ENCODE measurements around the gene POTEB3. TPM values are rescaled to one million over a fixed set of nuclear protein-coding genes. Genes with fewer than 3 reads are reported as not detected.
"Not testable (repeated sequence)": the region's sequence is repeated elsewhere in the genome, so short reads cannot be mapped to it uniquely, and the experiment has no call there.

The POTEB3 gene
- total RNA-seq (2011; cell fraction: chromatin; rRNA removed; ENCODE audit: low replicate concordance): not detected in 2 replicates
- not detected in 2 replicates for total RNA-seq (2011; cell fraction: nucleolus; rRNA removed)
- not detected in 2 replicates for total RNA-seq (2011; cell fraction: nucleoplasm; rRNA removed)
- total RNA-seq (2014; rRNA removed) (not detected in 2 replicates), total RNA-seq (2014; rRNA removed; fragmentation: Illumina TruSeq; extraction: Trizol) (not detected in 2 replicates), total RNA-seq (2015; rRNA removed; fragmentation: Illumina TruSeq; extraction: Trizol) (not detected in 2 replicates), total RNA-seq (2021) (not detected in 2 replicates), polyA plus RNA-seq (2011; rRNA removed) (not detected in 2 replicates), polyA plus RNA-seq (2014; fragmentation: Illumina TruSeq; extraction: Trizol) (not detected in 2 replicates), polyA plus RNA-seq (2014; fragmentation: Nextera tagmentation; extraction: Ambion mirVana) (not detected), polyA plus RNA-seq (2014; rRNA removed) (not detected in 2 replicates), polyA minus RNA-seq (2011; rRNA and poly(A)+ RNA removed) (not detected in 2 replicates), Bru-seq, nascent RNA (not detected), BruChase-seq, experiment 1, labeled RNA remaining after a 2-hour chase (not detected), BruChase-seq, experiment 2, labeled RNA remaining after a 6-hour chase (not detected)
- not detected in 2 replicates for polyA plus RNA-seq (2011; cell fraction: cytosol; rRNA removed)
- not detected in 2 replicates for polyA plus RNA-seq (2011; cell fraction: nucleus; rRNA removed)
- polyA plus RNA-seq (2012): not detected in 2 replicates
- not detected in 2 replicates for polyA minus RNA-seq (2011; cell fraction: cytosol; rRNA and poly(A)+ RNA removed)
- polyA minus RNA-seq (2011; cell fraction: nucleus; rRNA and poly(A)+ RNA removed): not detected in 2 replicates
- long read RNA-seq, experiment 1: 0 reads
- long read RNA-seq, experiment 2: 0 reads
- long read RNA-seq, experiment 3: 0 reads

GRCh38 chr15:21440399-21440798 lies at the start of gene POTEB3:
POTEB3 (minus strand) TSS chr15:21440499; CDS start chr15:21440011, 488 bp downstream.
- H3K9me1 ChIP-seq (ENCODE audit: control insufficient read depth, insufficient read depth, low read length); H3K27ac ChIP-seq (ENCODE audit: extremely low read depth, low read depth, low read length); H3K27me3 ChIP-seq (ENCODE audit: control insufficient read depth in 2 of 2, insufficient read depth in 2 of 2, low read length in 2 of 2); CTCF ChIA-PET (ENCODE audit: low intra/inter-chr PET ratio); H3K4me3 ChIP-seq; ATAC-seq; POLR2A ChIA-PET; H3K79me2 ChIP-seq (ENCODE audit: control insufficient read depth, insufficient read depth, low read length); H3K9me3 ChIP-seq (replicated peaks; ENCODE audit: control insufficient read depth, insufficient read depth, low read depth, low read length); intact Hi-C loops (cut with micrococcal nuclease); in situ Hi-C loops (cut with MboI); DNase-seq (ENCODE audit: extremely low read depth in 1 of 4, low spot score in 3 of 4); FAIRE-seq; H3K4me1 ChIP-seq (replicated peaks in 1 of 2; ENCODE audit: control insufficient read depth in 2 of 2, insufficient read depth in 2 of 2, low read length in 2 of 2); H2AFZ ChIP-seq (ENCODE audit: low read depth, low read length); H3K36me3 ChIP-seq (ENCODE audit: control insufficient read depth, insufficient read depth, low read length); H3K9ac ChIP-seq (ENCODE audit: insufficient read depth in 1 of 2, low read depth in 2 of 2, low read length in 2 of 2); BruUV-seq (replicated peaks); H4K20me1 ChIP-seq (replicated peaks; ENCODE audit: control insufficient read depth, insufficient read depth, low read length); H3K4me2 ChIP-seq (ENCODE audit: insufficient read depth, low read length): not testable (repeated sequence)
- WGBS (ENCODE audit: insufficient coverage, low coverage, missing lambda C conversion rate): no CpG with 5 or more reads among the region's 35 CpGs

- H3K4me2 ChIP-seq (ENCODE audit: insufficient read depth, low read length); ATAC-seq; H3K27me3 ChIP-seq (ENCODE audit: control insufficient read depth in 2 of 2, insufficient read depth in 2 of 2, low read length in 2 of 2); H3K9me1 ChIP-seq (ENCODE audit: control insufficient read depth, insufficient read depth, low read length); BruUV-seq (replicated peaks); H3K79me2 ChIP-seq (ENCODE audit: control insufficient read depth, insufficient read depth, low read length); H3K9me3 ChIP-seq (replicated peaks; ENCODE audit: control insufficient read depth, insufficient read depth, low read depth, low read length); CTCF ChIA-PET (ENCODE audit: low intra/inter-chr PET ratio); DNase-seq (ENCODE audit: extremely low read depth in 1 of 4, low spot score in 3 of 4); FAIRE-seq; H3K9ac ChIP-seq (ENCODE audit: insufficient read depth in 1 of 2, low read depth in 2 of 2, low read length in 2 of 2); in situ Hi-C loops (cut with MboI); H3K4me3 ChIP-seq; intact Hi-C loops (cut with micrococcal nuclease); H4K20me1 ChIP-seq (replicated peaks; ENCODE audit: control insufficient read depth, insufficient read depth, low read length); H3K4me1 ChIP-seq (replicated peaks in 1 of 2; ENCODE audit: control insufficient read depth in 2 of 2, insufficient read depth in 2 of 2, low read length in 2 of 2); H2AFZ ChIP-seq (ENCODE audit: low read depth, low read length); H3K27ac ChIP-seq (ENCODE audit: extremely low read depth, low read depth, low read length); H3K36me3 ChIP-seq (ENCODE audit: control insufficient read depth, insufficient read depth, low read length); POLR2A ChIA-PET: not testable (repeated sequence)
- WGBS (ENCODE audit: insufficient coverage, low coverage, missing lambda C conversion rate): 0% methylated on average over 1 of the region's 6 CpGs
Measured at GRCh38 chr15:21453683-21454082, 13.4 kb upstream of the POTEB3 start.

DNA sequence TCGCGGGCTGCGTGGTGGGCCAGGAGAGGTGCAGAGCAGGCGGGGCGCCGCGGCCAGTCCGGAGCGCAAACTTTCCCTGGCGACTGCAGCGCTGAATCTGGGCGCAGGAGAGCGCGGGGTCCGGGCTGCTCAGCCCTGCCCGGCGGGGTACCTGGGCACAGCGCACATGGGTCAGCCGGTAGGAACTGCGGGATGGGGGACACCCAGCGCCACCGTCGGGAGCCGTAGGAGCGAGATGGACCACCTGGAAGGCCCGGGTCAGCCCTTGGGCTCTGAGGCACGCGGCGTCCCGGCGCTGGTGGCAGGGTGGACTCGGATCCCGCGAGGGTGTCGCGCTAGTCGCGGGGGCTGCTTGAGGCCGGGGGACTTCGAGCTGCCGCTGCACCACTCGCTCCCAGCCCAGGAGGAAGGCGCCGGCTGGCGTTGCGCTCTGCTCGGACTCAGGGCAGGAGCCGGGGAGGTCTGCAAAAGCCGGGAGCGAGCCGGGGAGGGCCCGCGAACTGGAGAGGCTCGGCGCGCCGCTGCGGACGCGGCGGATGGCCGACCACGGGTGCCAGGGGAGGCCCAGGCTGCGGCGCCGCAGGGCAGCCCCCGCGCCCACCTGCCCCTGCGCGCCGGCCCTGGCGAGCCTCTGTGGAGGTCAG lies 11.7 kb upstream of the POTEB3 start:
- H3K9me3 ChIP-seq (replicated peaks; ENCODE audit: control insufficient read depth, insufficient read depth, low read depth, low read length); H2AFZ ChIP-seq (ENCODE audit: low read depth, low read length); CTCF ChIA-PET (ENCODE audit: low intra/inter-chr PET ratio); H4K20me1 ChIP-seq (replicated peaks; ENCODE audit: control insufficient read depth, insufficient read depth, low read length); DNase-seq (ENCODE audit: extremely low read depth in 1 of 4, low spot score in 3 of 4); H3K36me3 ChIP-seq (ENCODE audit: control insufficient read depth, insufficient read depth, low read length); H3K79me2 ChIP-seq (ENCODE audit: control insufficient read depth, insufficient read depth, low read length); POLR2A ChIA-PET; H3K9ac ChIP-seq (ENCODE audit: insufficient read depth in 1 of 2, low read depth in 2 of 2, low read length in 2 of 2); H3K9me1 ChIP-seq (ENCODE audit: control insufficient read depth, insufficient read depth, low read length); in situ Hi-C loops (cut with MboI); ATAC-seq; H3K27ac ChIP-seq (ENCODE audit: extremely low read depth, low read depth, low read length); FAIRE-seq; intact Hi-C loops (cut with micrococcal nuclease); H3K27me3 ChIP-seq (ENCODE audit: control insufficient read depth in 2 of 2, insufficient read depth in 2 of 2, low read length in 2 of 2); H3K4me1 ChIP-seq (replicated peaks in 1 of 2; ENCODE audit: control insufficient read depth in 2 of 2, insufficient read depth in 2 of 2, low read length in 2 of 2); H3K4me2 ChIP-seq (ENCODE audit: insufficient read depth, low read length); H3K4me3 ChIP-seq; BruUV-seq (replicated peaks): not testable (repeated sequence)
- no CpG with 5 or more reads among the region's 72 CpGs for WGBS (ENCODE audit: insufficient coverage, low coverage, missing lambda C conversion rate)

Data from K562 (cell line).